Muscle layer of colon (tissue), 2 donors: ENCODE results near the gene EIF1.

Source experiments
- H3K27ac ChIP-seq: one replicate; pipeline ENCODE4 v1.7.0; 2013; ENCODE audit warnings: low read depth, mild to moderate bottlenecking, low read length, moderate library complexity
- H3K27me3 ChIP-seq, 2 donors: one replicate each; pipeline ENCODE4 v1.7.0; 2013; ENCODE audit warnings: low read length in 2 of 2, mild to moderate bottlenecking in 2 of 2; ENCODE audit not compliant: insufficient read depth in 2 of 2, control insufficient read depth in 1 of 2
- H3K36me3 ChIP-seq: one replicate; pipeline ENCODE4 v1.7.0; 2013; ENCODE audit warnings: mild to moderate bottlenecking, low read length; ENCODE audit not compliant: insufficient read depth
- H3K4me1 ChIP-seq: one replicate; pipeline ENCODE4 v1.7.0; 2013; ENCODE audit warnings: mild to moderate bottlenecking, low read length; ENCODE audit not compliant: insufficient read depth
- H3K4me3 ChIP-seq, 2 donors: one replicate each; pipeline ENCODE4 v1.7.0; 2013; ENCODE audit warnings: low read length in 2 of 2, low read depth in 1 of 2, mild to moderate bottlenecking in 1 of 2, moderate library complexity in 1 of 2
- H3K9ac ChIP-seq: one replicate; pipeline ENCODE4 v1.7.0; 2013; ENCODE audit warnings: low read length
- H3K9me3 ChIP-seq: one replicate; pipeline ENCODE4 v1.7.0; 2013; ENCODE audit warnings: mild to moderate bottlenecking, low read length
- donor health status: abdominal sarcoma.
- donor health status: Adenocarcinoma of cecum.

The EIF1 gene

DNA sequence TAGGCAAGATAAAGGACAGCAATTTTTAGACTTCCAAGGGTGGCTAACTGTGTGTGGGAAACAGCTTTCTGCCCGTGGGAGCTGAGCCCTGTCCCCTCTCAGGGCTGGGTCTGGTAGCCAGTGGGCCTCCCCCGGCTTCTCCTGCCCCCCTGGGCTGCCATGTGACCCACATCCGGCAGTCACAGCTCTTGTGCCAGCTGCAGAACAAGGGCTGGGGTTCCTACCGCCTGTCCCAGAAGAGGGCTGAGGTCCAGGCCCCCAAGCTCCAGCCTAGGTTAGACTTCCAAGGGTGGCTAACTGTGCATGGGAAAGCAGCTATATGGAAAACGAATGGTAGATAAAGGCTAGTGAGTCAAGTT, 29.6 kb downstream of the EIF1 start:
- H3K36me3 ChIP-seq = no peaks in the 10 kb centered on the region
- H3K4me1 ChIP-seq = no peaks in the 10 kb centered on the region
- H3K27ac ChIP-seq = no peak overlapping the region
- H3K9me3 ChIP-seq = no peaks in the 10 kb centered on the region
- H3K4me3 ChIP-seq = no peak overlapping the region
- H3K9ac ChIP-seq = no peak overlapping the region
- no peaks in the 10 kb centered on the region for H3K27me3 ChIP-seq

DNA sequence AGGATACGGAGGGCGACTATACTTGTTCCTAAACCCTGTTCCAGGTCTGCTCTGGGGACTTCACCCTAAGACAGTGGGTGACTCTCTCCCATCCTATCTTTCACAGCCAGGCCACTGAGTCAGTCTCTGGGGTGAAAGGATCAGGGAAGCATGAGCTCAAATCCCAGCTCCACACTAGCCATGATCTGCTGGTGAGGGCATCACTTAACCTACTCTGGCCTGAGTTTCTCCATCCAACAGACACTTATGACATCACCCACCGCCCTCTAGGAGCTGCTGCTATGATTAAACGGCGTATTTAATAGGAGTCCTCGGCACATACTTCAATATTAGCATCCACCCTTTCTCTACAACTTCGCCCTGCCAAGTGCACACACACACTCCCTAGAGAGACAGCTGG, 33.5 kb downstream of the EIF1 start:
- Histone ChIP-seq H3K4me3 (no peak overlapping the region), H3K9ac (no peak overlapping the region), H3K4me1 (no peaks in the 10 kb centered on the region), H3K9me3 (no peaks in the 10 kb centered on the region), H3K27ac (no peak overlapping the region), H3K27me3 (peaks cover 0 to 4% of the 10 kb centered on the region in 2 donors), H3K36me3 (no peaks in the 10 kb centered on the region)

- Histone ChIP-seq H3K27me3 (peaks cover 0 to 4% of the 10 kb centered on the region in 2 donors), H3K27ac (no peak overlapping the region), H3K36me3 (no peaks in the 10 kb centered on the region), H3K9ac (no peak overlapping the region), H3K4me3 (no peak overlapping the region), H3K4me1 (no peaks in the 10 kb centered on the region), H3K9me3 (no peaks in the 10 kb centered on the region)
These were observed 35.3 kb downstream of the EIF1 start for GRCh38 chr17:41723801-41724475.

- Histone ChIP-seq H3K9ac (no peak overlapping the region), H3K27me3 (peaks cover 0 to 4% of the 10 kb centered on the region in 2 donors), H3K36me3 (no peaks in the 10 kb centered on the region), H3K27ac (no peak overlapping the region), H3K4me3 (no peak overlapping the region), H3K9me3 (no peaks in the 10 kb centered on the region), H3K4me1 (no peaks in the 10 kb centered on the region)
These were observed 35.9 kb downstream of the EIF1 start for GRCh38 chr17:41724476-41725050.

DNA sequence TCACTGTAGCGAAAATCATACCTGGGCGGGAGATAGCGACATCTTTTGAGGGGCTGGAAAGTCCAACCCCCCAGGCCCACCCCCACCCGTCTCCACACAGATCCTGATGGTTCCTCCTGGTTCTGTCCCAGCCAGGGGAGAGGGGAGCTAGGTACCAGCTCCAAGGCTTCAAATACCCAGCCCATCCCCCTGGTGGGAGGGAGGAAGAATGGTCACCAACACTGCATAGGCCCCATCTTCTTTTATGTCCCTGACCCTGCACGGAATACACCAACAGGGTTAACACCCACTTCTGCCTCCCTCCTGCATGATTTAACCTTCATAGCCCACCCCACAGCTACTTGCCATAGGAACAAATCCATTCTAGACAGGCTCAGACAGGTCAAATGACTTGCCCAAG, 36.4 kb downstream of the EIF1 start:
- Histone ChIP-seq H3K4me3 (no peak overlapping the region), H3K4me1 (no peaks in the 10 kb centered on the region), H3K27me3 (peaks cover 0 to 4% of the 10 kb centered on the region in 2 donors), H3K9ac (no peak overlapping the region), H3K9me3 (no peaks in the 10 kb centered on the region), H3K36me3 (no peaks in the 10 kb centered on the region), H3K27ac (no peak overlapping the region)

- H3K27ac ChIP-seq = no peak overlapping the region
- no peak overlapping the region for H3K4me3 ChIP-seq
- H3K4me1 ChIP-seq = no peaks in the 10 kb centered on the region
- H3K9me3 ChIP-seq = no peaks in the 10 kb centered on the region
- no peak overlapping the region for H3K9ac ChIP-seq
- H3K27me3 ChIP-seq = peaks cover 10 to 21% of the 10 kb centered on the region in 2 donors
- no peaks in the 10 kb centered on the region for H3K36me3 ChIP-seq
These were observed 39.4 kb downstream of the EIF1 start for GRCh38 chr17:41728056-41728455.

DNA sequence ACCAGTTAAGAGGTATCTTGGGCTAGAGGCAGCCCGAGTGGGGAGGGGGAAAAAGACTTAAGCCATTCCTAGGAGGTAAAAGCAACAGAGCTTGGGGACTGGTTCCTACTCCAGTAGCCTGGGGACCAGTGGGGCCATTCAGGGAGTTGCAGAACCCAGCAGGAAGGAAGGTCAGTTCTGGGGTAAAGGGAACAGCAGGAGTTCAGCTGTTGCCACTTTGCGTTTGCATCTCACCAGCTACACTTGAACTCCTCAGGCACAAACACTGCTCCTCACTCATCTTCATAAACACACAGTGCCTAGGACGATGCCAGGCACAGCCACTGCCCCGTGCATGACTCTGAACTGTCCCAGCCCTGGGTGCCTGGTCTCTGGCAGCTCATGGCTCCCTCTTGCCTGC, 41.8 kb downstream of the EIF1 start:
- Histone ChIP-seq H3K27ac (no peak overlapping the region), H3K4me1 (no peaks in the 10 kb centered on the region), H3K4me3 (no peak overlapping the region), H3K36me3 (no peaks in the 10 kb centered on the region), H3K9ac (no peak overlapping the region), H3K27me3 (peaks cover 16 to 40% of the 10 kb centered on the region in 2 donors), H3K9me3 (no peaks in the 10 kb centered on the region)

- H3K4me1 ChIP-seq = no peaks in the 10 kb centered on the region
- no peak overlapping the region for H3K4me3 ChIP-seq
- peaks cover 20 to 47% of the 10 kb centered on the region in 2 donors for H3K27me3 ChIP-seq
- H3K9me3 ChIP-seq = no peaks in the 10 kb centered on the region
- no peaks in the 10 kb centered on the region for H3K36me3 ChIP-seq
- no peak overlapping the region for H3K27ac ChIP-seq
- no peak overlapping the region for H3K9ac ChIP-seq
These were observed 43.2 kb downstream of the EIF1 start for GRCh38 chr17:41731836-41732235.

DNA sequence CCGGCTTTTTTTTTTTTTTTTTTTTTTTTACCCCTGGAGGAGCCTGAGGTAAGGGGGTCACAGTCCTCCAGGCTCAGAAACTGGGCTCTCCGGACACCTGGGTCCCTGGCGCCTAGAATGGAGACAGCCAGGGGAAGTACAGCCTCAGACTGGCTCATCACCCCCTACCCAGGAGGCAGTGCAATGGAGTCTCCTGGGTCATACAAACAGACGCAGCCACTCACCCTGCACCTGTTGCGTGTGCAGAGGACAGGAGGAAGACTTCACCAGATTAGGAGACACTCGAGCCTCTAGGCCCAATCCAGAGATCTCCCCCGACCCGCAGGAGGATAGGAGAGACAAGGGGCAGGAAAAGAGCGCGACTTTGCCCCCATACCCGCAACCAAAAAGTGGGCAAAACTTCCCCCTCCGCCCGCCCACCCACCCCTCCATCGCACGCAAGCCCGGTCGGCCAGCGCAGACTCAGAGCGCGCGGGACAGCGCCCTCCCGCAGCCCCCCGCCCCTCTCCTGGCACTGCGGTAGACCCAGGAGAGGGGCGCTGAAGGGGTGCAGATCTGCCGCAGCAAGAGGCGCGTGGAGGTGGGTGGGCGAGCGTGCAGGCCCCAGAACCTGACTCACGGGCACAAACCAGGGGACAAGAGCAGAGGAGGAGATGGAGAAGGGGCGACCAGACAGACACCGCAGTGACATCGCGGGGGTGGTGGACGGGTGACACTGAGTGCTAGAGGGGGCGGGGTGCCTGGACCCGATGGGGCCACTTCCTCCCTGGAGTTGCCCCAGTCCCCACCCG, 44.9 kb downstream of the EIF1 start:
- Histone ChIP-seq H3K27ac (no peak overlapping the region), H3K9ac (no peak overlapping the region), H3K36me3 (no peaks in the 10 kb centered on the region), H3K27me3 (peaks cover 20 to 57% of the 10 kb centered on the region in 2 donors), H3K4me1 (no peaks in the 10 kb centered on the region), H3K4me3 (no peak overlapping the region), H3K9me3 (no peaks in the 10 kb centered on the region)

DNA sequence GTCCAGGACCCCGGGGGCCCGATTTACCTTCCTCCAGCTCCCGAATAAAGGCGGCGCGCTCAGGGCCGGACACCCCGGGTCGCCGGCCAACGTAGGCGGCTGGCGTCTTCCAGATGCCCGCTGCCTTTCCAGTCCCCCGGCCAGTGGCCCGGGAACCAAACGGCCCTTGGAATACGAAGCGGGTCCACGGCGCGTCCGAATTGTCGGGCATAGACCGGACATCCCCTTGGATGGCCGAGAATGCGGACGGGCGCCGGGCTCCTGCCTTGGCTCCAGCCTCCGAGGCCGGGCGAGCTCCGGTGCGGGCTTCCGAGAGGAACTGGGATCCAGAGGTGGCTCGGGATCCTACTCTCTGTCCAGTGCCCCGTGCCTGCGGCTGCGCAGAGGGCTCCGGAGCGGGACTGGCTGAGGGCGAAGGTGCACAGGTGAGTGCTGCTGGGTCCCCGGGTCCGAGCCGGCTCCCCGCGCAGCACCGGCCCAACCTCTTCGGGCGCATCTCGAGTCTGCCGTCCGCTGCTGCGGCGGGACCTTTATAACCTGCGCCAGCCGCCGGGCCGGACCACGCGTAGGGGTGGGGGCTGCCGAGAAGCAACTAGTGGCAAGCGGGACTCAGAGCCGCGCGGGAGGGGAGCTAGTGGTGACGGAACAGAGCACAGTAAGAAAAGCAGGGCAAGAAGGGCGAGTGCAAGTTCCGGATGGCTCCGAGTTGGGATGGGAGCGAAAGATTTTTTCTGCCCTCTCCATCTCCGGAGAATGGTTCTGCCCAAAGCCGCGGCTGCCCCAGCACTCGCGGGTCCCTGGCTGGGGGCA, 45.7 kb downstream of the EIF1 start, which contains the start of gene HAP1:
Gene HAP1, minus strand, starts transcription at position 505 of the 810 bp plus-strand sequence. Its CDS starts 9 bp downstream, at position 496.
- Histone ChIP-seq H3K4me1 (no peaks in the 10 kb centered on the region), H3K36me3 (no peaks in the 10 kb centered on the region), H3K27ac (no peak within 1 kb of the TSS), H3K27me3 (peaks cover 20 to 57% of the 10 kb centered on the region in 2 donors), H3K4me3 (peak within 1 kb of the TSS in 1 of 2 donors; percentile 27), H3K9me3 (no peaks in the 10 kb centered on the region), H3K9ac (no peak within 1 kb of the TSS)

DNA sequence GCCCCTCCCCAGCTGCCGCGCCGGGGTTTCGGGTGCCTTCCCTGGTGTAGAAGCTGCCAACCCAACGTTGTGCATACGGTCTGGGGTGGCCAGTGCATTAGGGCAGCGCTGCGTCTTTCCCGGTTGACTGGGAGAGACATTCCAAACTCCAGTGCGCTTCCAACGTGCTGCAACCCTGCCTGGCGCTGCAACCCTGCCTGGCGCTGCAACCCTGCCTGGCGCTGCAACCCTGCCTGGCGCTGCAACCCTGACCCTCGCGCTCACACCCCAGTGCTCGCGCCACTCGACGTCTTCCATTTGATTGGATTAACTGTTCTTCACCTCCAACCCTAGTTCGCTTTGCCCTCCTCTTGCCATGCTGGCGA, 46.2 kb downstream of the EIF1 start:
- Histone ChIP-seq H3K9me3 (no peaks in the 10 kb centered on the region), H3K9ac (no peak overlapping the region), H3K4me1 (no peaks in the 10 kb centered on the region), H3K4me3 (peak overlapping the region in 1 of 2 donors; percentile 27), H3K27ac (no peak overlapping the region), H3K27me3 (peaks cover 20 to 57% of the 10 kb centered on the region in 2 donors), H3K36me3 (no peaks in the 10 kb centered on the region)
